Measurements from ENCODE around the gene GNAQ. TPM values are rescaled to one million over a fixed set of nuclear protein-coding genes. Genes with fewer than 3 reads are reported as not detected.

Gene GNAQ
- total RNA-seq, 4 donors from 2014 or later = 18.1 to 35.1 (median 24.0) TPM

GRCh38 chr9:77819657-77820056 lies 212.0 kb downstream of the GNAQ start:
- no peaks in the 10 kb centered on the region for H3K27me3 ChIP-seq
- DNase-seq = no peak
- TF ChIP-seq CTCF (IDR thresholded peaks at IDR 0.05) = no peak
- TF ChIP-seq POLR2A (IDR thresholded peaks at IDR 0.05) = no peak
- peaks cover 0 to 28% (median 4%) of the 10 kb centered on the region in 3 donors for H3K4me1 ChIP-seq
- H3K4me3 ChIP-seq = no peak overlapping the region
- WGBS, 2 donors = 53 to 70% methylated on average over 1 of the region's 1 CpG
- no peaks in the 10 kb centered on the region for H3K9me3 ChIP-seq
- intact Hi-C loops (cut with DNase I) = no loop called here
- H3K27ac ChIP-seq = peak overlapping the region in 1 of 4 donors; percentile 1
- peaks cover 0 to 7% (median 0%) of the 10 kb centered on the region in 3 donors for H3K36me3 ChIP-seq

GRCh38 chr9:77817590-77818311 lies 213.9 kb downstream of the GNAQ start:
- 69 to 92% methylated on average over 7 of the region's 7 CpGs for WGBS, 2 donors
- no peak for DNase-seq
- Histone ChIP-seq H3K27me3 (no peaks in the 10 kb centered on the region), H3K36me3 (peaks cover 0 to 24% (median 0%) of the 10 kb centered on the region in 3 donors), H3K27ac (no peak overlapping the region), H3K4me3 (no peak overlapping the region), H3K9me3 (no peaks in the 10 kb centered on the region), H3K4me1 (peaks cover 0 to 28% (median 4%) of the 10 kb centered on the region in 3 donors)
- TF ChIP-seq POLR2A (IDR thresholded peaks at IDR 0.05) (no peak), CTCF (IDR thresholded peaks at IDR 0.05) (no peak)
- intact Hi-C loops (cut with DNase I) = no loop called here

GRCh38 chr9:77816641-77817341 lies 214.8 kb downstream of the GNAQ start:
- TF ChIP-seq CTCF (IDR thresholded peaks at IDR 0.05) (no peak), POLR2A (IDR thresholded peaks at IDR 0.05) (no peak)
- intact Hi-C loops (cut with DNase I) = no loop called here
- no peaks in the 10 kb centered on the region for H3K9me3 ChIP-seq
- peaks cover 0 to 30% (median 0%) of the 10 kb centered on the region in 3 donors for H3K36me3 ChIP-seq
- H3K4me1 ChIP-seq = peaks cover 0 to 22% (median 4%) of the 10 kb centered on the region in 3 donors
- no peak for DNase-seq
- 83 to 93% methylated on average over 6 of the region's 6 CpGs for WGBS, 2 donors
- H3K4me3 ChIP-seq = no peak overlapping the region
- no peaks in the 10 kb centered on the region for H3K27me3 ChIP-seq
- no peak overlapping the region for H3K27ac ChIP-seq

- H3K9me3 ChIP-seq = no peaks in the 10 kb centered on the region
- no peak overlapping the region for H3K4me3 ChIP-seq
- H3K27ac ChIP-seq = no peak overlapping the region
- peaks cover 0 to 18% (median 4%) of the 10 kb centered on the region in 3 donors for H3K4me1 ChIP-seq
- 87 to 96% methylated on average over 2 of the region's 2 CpGs for WGBS, 2 donors
- peaks cover 0 to 42% (median 0%) of the 10 kb centered on the region in 3 donors for H3K36me3 ChIP-seq
- TF ChIP-seq POLR2A (IDR thresholded peaks at IDR 0.05) = no peak
- no peak for TF ChIP-seq CTCF (IDR thresholded peaks at IDR 0.05)
- no peak for DNase-seq
- intact Hi-C loops (cut with DNase I) = no loop called here
- H3K27me3 ChIP-seq = no peaks in the 10 kb centered on the region
Observed at GRCh38 chr9:77815260-77815659, 216.4 kb downstream of the GNAQ start.

GRCh38 chr9:77811832-77812231 lies 219.8 kb downstream of the GNAQ start:
- Histone ChIP-seq H3K4me3 (no peak overlapping the region), H3K4me1 (peaks cover 2 to 20% (median 11%) of the 10 kb centered on the region in 3 donors), H3K9me3 (no peaks in the 10 kb centered on the region), H3K27ac (no peak overlapping the region), H3K36me3 (peaks cover 0 to 51% (median 0%) of the 10 kb centered on the region in 3 donors), H3K27me3 (no peaks in the 10 kb centered on the region)
- WGBS, 2 donors = 50 to 56% methylated on average over 1 of the region's 1 CpG
- intact Hi-C loops (cut with DNase I) = no loop called here
- no peak for DNase-seq
- TF ChIP-seq CTCF (IDR thresholded peaks at IDR 0.05) = peak in 1 of 6 experiments; percentile 5
- TF ChIP-seq POLR2A (IDR thresholded peaks at IDR 0.05) = no peak
